Kidney epithelial cell (primary cell): ENCODE results near the gene MYBPC2. TPM values are rescaled to one million over a fixed set of nuclear protein-coding genes. Genes with fewer than 3 reads are reported as not detected.

Experiments
- DNase-seq: peaks from one replicate; pipeline ENCODE4 v3.0.0-alpha.2; 2010; ENCODE audit warnings: low read depth
- H3K27me3 ChIP-seq: 2 replicates; pipeline ENCODE4 v1.6.0; 2011; ENCODE audit warnings: low read length; ENCODE audit not compliant: control insufficient read depth, insufficient read depth
- H3K36me3 ChIP-seq: 2 replicates; pipeline ENCODE4 v1.5.1; 2011; ENCODE audit warnings: low read length; ENCODE audit not compliant: control insufficient read depth, insufficient read depth
- H3K4me3 ChIP-seq: 2 replicates; pipeline ENCODE4 v1.5.1; 2011; ENCODE audit warnings: low read depth, mild to moderate bottlenecking, control low read depth, low read length
- CTCF ChIP-seq: IDR thresholded peaks from 2 replicates; pipeline ENCODE4 v1.5.1; 2011; ENCODE audit warnings: mild to moderate bottlenecking, moderate library complexity, low read length, control low read depth, inconsistent platforms; ENCODE audit not compliant: insufficient read depth, poor library complexity, severe bottlenecking
- total RNA-seq: library from RNA; depleted of rRNA; stranded (reverse); fragments of >200 nt; gene quantifications from 2 replicates; pipeline ENCODE4 v1.2.3, GENCODE V29; 2015

The MYBPC2 gene
- total RNA-seq, 1 donor from 2014 or later: 0.21 TPM

- Histone ChIP-seq H3K36me3 (no peaks in the 10 kb centered on the region), H3K27me3 (no peaks in the 10 kb centered on the region), H3K4me3 (no peak overlapping the region)
- DNase-seq: no peak
- no peak for TF ChIP-seq CTCF
These were observed 45.2 kb downstream of the MYBPC2 start for GRCh38 chr19:50477751-50478515.

GRCh38 chr19:50478901-50479715 is 46.4 kb downstream of the MYBPC2 start:
- no peak overlapping the region for H3K4me3 ChIP-seq
- no peak for DNase-seq
- TF ChIP-seq CTCF: peak; percentile 61
- H3K27me3 ChIP-seq: no peaks in the 10 kb centered on the region
- no peaks in the 10 kb centered on the region for H3K36me3 ChIP-seq

GRCh38 chr19:50479761-50480251 is 47.1 kb downstream of the MYBPC2 start:
- no peaks in the 10 kb centered on the region for H3K27me3 ChIP-seq
- TF ChIP-seq CTCF: no peak
- no peak for DNase-seq
- H3K4me3 ChIP-seq: no peak overlapping the region
- no peaks in the 10 kb centered on the region for H3K36me3 ChIP-seq

- Histone ChIP-seq H3K36me3 (no peaks in the 10 kb centered on the region), H3K4me3 (no peak overlapping the region), H3K27me3 (no peaks in the 10 kb centered on the region)
- no peak for DNase-seq
- TF ChIP-seq CTCF: no peak
These were observed 47.8 kb downstream of the MYBPC2 start for GRCh38 chr19:50480281-50481111.

- DNase-seq: no peak
- no peaks in the 10 kb centered on the region for H3K27me3 ChIP-seq
- no peak overlapping the region for H3K4me3 ChIP-seq
- TF ChIP-seq CTCF: no peak
- H3K36me3 ChIP-seq: no peaks in the 10 kb centered on the region
These were observed 48.9 kb downstream of the MYBPC2 start for GRCh38 chr19:50481351-50482149.
